UCSD-AML1 (cell line): ENCODE results near the gene TM9SF4.

Experiments used
- DNase-seq: peaks from one replicate; lab custom pipeline; 2025; ENCODE audit not compliant: unreplicated experiment; lab: John Stamatoyannopoulos, UW

The TM9SF4 gene

DNA sequence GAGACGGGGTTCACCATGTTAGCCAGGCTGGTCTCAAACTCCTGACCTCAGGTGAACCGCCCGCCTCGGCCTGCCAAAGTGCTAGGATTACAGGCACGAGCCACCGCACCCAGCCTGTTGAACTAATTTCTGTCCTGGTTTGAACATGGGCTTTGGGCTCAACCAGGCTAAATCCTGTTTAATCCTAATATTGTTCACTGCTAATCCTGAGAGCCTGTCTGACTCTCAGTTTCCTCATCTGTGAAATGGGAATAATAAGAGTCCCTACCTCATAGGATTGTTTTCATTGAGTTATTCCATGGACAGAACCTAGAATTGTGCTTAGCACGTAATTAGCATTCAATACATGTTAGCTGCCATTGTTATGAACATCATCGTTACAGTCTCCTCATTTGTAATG lies 17.4 kb downstream of the TM9SF4 start:
- no peak for DNase-seq

GRCh38 chr20:32127347-32127746 lies 17.8 kb downstream of the TM9SF4 start:
- no peak for DNase-seq

GRCh38 chr20:32128167-32128566 lies 18.7 kb downstream of the TM9SF4 start:
- DNase-seq, result no peak

GRCh38 chr20:32129863-32130262 lies 20.3 kb downstream of the TM9SF4 start:
- no peak for DNase-seq

GRCh38 chr20:32130352-32130751 lies 20.8 kb downstream of the TM9SF4 start:
- no peak for DNase-seq

GRCh38 chr20:32130965-32131364 lies 21.5 kb downstream of the TM9SF4 start:
- no peak for DNase-seq

GRCh38 chr20:32132911-32133549 lies 23.5 kb downstream of the TM9SF4 start:
- no peak for DNase-seq

- no peak for DNase-seq
Observed at GRCh38 chr20:32134026-32134425, 24.5 kb downstream of the TM9SF4 start.

DNA sequence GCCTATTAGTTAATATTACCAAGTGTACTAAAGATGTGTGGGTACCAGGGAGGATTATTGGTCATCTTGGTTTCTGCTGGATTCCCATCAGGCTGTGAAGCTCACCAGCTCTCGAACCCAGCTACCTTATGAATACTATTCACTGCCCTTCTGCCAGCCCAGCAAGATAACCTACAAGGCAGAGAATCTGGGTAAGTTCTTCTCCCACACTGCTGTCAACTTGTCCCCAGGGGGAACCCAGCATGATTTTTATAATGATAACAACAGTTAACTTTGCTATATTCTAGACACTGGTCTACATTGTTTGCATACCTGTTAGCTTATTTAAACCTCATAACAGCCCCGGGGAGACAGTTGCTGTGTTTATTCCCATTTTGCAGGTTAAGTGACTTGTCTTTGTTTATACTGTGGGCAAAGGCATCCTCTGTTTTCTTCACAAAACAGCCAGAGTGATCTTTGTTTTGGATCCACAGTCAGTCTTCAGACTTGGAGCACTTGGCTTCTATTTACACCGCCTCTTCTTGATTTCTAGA lies 26.5 kb downstream of the TM9SF4 start:
- DNase-seq, result no peak

DNA sequence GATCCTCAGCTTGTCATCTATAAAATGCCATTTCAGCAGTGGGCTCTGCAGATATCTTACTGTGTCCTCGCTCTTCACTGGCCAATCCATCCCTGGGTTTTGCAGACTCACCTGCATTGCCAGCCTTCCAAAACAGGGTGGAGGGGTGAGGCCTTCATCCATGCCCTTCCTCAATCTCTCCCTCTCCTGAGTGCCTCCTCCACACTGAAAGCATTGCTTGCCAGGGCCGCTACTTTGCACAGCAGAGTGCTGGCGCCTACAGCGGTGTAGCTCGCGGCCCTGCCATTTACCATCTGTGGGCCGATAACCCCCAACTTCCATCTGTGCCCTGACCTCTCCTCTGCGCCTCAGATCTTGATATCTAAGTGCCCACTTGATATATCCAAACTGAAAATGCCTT lies 29.4 kb downstream of the TM9SF4 start:
- no peak for DNase-seq

DNA sequence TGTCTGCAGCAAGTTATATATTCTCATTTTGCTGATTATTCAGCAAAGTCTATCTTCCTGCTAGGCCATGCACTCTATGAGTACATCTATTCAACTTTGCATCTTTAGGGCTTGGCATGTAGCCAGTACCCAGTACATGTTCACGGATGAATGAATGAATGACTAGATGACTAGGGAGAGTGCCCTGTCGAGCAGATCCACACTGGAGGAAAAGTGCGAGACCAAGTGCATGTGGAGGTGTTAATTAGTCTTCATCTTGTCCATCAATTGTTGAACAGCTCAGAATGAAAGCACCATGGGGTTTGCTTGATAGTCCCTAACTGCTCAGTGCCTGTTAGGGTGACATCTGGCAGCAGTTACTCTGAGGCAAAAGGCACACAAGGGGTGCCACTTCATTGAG lies 30.4 kb downstream of the TM9SF4 start:
- DNase-seq, result no peak

- no peak for DNase-seq
Observed at GRCh38 chr20:32140603-32141002, 31.1 kb downstream of the TM9SF4 start.

DNA sequence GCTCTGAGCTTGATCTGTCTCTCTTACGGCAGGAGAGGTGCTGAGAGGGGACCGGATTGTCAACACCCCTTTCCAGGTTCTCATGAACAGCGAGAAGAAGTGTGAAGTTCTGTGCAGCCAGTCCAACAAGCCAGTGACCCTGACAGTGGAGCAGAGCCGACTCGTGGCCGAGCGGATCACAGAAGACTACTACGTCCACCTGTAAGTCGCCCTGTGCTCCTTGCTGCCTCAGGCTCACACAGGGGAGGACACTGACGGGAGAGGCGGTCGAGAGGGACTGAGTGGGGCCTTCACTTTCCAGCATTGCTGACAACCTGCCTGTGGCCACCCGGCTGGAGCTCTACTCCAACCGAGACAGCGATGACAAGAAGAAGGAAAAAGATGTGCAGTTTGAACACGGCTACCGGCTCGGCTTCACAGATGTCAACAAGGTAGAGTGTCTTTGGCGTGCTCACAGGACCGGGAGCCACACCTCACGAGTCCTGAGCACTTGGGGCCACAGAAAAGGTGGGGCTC lies 32.0 kb downstream of the TM9SF4 start:
- no peak for DNase-seq

GRCh38 chr20:32142088-32142487 lies 32.6 kb downstream of the TM9SF4 start:
- DNase-seq, result no peak

DNA sequence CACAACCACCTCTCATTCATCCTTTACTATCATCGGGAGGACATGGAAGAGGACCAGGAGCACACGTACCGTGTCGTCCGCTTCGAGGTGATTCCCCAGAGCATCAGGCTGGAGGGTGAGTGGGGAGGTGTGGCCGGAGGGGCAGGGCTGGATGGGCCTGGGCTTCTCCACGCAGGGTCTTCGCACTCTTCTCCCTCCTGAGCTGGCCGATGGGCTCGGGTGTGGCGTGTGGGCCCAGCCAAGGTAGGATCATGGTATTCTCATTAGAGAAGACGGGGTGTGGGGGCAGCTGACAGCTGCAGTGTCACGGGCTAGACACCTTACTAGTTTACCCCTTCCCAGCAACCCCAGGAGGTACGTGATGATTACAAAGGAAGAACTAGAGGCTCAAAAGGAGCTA lies 33.5 kb downstream of the TM9SF4 start:
- DNase-seq, result no peak

DNA sequence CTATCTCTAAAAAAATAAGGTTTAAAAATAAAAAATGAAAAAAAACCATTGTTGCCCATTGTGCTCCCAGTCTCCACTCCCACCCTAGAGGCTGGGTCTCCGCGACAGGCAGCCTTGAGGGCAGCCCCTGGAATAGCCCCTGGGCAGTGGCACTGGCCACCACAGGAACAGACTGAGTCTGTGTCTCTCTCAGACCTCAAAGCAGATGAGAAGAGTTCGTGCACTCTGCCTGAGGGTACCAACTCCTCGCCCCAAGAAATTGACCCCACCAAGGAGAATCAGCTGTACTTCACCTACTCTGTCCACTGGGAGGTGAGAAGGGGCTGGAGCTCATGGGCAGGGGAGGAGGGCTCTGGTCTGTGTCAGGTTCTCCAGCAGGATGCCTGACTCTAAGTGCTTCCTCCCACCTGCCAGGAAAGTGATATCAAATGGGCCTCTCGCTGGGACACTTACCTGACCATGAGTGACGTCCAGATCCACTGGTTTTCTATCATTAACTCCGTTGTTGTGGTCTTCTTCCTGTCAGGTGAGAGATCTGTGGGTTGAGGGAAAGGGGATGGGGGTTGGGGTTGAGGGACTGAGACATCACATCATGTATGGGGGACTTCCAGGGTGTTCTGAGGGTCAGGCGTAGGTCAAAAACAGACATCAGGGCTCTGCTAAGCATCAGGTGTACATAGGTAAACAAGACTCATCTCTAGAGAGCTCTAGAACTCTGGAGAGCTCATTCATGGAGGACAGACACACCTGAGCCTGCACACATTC lies 35.6 kb downstream of the TM9SF4 start:
- DNase-seq, result no peak

DNA sequence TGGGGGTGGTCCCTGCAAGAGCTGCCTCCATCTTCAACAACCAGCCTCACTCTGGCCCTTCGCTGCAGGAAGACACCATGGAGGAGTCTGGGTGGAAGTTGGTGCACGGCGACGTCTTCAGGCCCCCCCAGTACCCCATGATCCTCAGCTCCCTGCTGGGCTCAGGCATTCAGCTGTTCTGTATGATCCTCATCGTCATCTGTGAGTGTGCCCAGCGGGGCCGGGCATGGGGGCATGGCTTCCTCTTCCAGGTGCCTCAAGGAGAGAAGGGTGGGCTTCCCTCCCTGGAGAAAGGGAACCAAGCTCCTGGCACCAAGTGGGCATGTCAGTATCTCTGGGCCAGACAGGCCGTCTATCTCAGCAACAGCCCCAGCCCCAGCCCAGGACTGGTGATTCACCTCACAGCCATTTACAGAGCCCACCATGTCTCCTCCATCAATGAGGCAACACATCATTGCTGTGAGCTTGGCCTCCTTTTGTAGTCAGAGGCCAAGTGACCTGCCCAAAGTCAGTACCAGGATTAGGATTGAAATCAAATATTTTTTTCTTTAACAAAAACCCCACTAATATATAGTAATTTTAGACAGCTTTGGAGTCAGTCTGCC lies 40.2 kb downstream of the TM9SF4 start:
- no peak for DNase-seq

DNA sequence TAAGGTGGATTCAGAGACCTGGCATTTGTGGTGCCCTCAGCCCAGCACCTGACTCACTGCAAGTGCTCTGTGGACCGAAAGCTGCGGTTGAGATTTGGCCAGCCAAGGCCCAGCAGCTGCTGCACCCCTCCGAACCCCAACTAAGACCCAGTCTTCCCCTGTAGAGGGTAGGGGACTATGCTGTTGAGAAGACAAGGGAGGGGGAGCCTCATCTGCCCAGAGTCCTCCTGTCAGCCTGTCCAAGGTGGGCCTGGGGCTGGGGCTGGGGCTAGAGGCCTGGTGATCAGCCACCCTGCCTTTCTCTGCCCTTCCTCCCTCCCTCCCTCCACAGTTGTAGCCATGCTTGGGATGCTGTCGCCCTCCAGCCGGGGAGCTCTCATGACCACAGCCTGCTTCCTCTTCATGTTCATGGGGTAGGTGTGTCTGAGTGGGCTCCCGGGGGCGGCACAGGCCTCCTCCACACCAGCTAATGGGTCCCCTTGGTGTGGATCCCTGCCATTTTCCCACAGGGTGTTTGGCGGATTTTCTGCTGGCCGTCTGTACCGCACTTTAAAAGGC lies 40.9 kb downstream of the TM9SF4 start:
- no peak for DNase-seq

DNA sequence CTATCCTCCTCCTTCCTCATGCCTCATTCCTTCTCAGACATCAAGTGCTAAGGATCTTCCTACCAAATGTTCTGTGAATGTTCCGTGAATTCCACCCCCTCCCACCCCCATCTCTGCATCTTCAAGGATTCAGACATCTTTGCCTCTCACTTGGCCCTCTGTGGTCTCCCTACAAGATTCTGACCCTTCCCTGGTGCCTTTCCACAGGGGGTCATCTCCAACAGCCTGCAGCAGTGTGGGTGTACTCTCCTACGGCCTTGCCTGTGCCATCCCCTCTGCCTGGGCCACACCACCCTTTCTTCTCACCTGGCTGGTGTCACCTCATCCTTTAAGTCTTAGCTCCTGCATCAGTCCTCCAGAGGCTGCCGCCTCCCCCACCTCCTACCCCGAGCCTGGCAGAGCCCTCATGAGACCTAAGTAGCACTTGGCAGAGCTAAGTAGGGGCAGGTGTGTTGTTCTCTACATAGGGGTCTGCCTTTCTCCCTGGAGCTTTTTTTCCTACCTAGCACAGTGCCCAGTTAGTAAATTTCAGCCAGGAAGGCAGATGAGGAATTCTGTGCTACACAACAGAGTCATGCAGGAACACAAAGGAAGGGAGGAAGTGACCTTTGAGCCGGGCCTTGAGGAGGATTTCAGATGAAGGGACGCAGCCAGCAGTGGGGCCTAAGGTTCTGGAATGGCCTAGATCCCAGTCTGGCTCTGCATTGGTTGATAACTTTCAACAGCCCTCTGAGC lies 43.1 kb downstream of the TM9SF4 start:
- no peak for DNase-seq

DNA sequence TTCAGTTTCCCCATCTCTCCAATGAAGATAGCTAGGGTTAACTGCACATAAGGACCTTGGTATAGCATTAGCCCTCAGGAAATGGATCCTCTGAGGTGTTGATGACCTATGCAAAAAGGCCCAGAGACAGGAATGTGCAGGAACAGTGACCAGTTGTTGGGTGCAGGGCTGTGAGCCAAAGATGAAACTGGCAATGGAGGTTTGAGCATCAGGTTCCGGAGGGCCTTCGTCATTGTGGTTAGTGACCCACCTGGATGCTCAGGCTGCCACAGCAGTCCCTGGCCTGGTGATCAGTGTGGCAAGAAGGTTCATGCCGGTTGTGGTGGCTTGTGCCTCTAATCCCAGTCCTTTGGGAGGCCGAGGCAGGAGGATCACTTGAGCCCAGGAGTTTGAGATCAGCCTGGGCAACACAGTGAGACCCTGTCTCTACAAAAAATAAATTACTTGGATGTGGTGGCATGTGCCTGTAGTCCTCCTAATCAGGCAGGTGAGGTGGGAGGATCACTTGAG lies 43.7 kb downstream of the TM9SF4 start:
- DNase-seq, result no peak

- DNase-seq, result no peak
Observed at GRCh38 chr20:32153771-32154170, 44.3 kb downstream of the TM9SF4 start.
